HK-2 (cell line): ENCODE measurements around the gene PDIA6.

ENCODE experiments used
- DNase-seq: peaks from one replicate; pipeline ENCODE4 v3.0.0-alpha.2; 2018; ENCODE audit not compliant: unreplicated experiment

Gene PDIA6

DNA sequence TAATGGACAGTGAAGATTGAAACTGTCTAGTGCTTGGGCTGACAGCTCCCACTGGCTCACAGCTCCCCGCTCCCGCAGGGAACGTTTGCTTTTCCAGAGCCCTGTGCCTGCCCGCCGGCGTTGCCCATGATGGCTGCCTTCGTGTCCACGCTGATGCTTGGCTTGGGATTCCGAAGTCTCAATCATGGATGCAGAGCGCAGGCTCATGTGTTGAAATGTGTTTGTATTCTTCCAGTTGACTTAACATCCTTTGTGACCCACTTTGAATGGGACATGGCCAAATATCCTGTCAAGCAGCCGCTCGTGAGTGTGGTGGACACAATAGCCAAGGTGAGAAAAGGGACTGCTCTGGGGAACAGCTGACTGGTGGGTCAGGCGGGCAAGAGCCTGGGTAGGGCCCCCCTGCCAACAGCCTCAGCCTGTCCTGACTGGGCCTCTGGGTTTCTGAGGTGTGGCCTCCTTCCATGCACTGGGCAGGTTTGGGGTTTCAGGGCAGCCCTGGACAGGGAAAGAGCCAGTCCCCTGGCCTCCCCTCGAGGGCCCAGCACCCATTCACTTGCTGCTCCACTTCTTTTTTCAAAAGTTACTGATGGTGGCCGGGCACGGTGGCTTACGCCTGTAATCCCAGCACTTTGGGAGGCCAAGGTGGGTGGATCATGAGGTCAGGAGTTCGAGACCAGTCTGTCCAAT, 48.3 kb downstream of the PDIA6 start:
- DNase-seq = no peak

DNA sequence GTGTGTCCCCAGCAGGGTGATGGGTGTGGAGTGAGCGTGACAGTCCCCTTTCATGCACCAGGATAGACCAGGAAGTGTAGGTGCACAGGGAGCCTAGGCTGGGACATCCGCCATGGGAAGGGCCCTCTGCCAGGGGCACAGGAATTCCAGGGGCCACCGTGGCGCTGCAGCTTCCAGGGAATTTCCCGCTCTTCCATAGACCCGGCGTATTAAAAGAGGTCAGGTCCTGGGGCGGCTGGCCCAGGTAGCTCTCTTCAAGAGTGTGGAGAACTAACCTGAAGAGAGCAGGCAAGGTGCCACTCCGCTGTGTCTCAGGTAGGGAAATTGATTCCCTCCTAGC, 49.2 kb downstream of the PDIA6 start:
- no peak for DNase-seq

GRCh38 chr2:10762651-10763460, 49.7 kb downstream of the PDIA6 start:
- no peak for DNase-seq

DNA sequence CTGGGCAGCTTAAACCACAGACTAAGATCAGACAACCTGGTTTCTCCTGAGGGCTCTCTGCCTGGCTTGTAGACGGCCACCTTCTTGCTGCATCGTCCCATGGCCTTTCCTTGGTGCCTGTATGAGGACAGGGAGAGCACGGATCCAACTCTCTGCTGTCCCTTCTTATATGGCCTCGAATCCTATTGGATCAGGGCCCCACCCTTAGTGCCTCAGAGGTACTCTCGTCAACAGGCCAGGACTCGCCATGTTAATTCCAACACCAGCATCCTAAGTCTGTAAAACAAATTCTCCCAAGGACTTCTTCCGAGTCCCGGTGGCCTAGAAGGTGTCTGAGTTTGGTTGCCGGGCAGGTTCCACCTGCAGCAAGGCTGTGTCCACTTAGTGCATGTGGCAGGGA, 51.0 kb downstream of the PDIA6 start:
- DNase-seq = no peak

GRCh38 chr2:10760794-10761504, 51.6 kb downstream of the PDIA6 start:
- DNase-seq = no peak

- no peak for DNase-seq
Observed at GRCh38 chr2:10759151-10759714, 53.4 kb downstream of the PDIA6 start.

GRCh38 chr2:10757814-10758286, 54.7 kb downstream of the PDIA6 start:
- DNase-seq = no peak

GRCh38 chr2:10755621-10756020, 57.0 kb downstream of the PDIA6 start:
- DNase-seq = no peak

- no peak for DNase-seq
Observed at GRCh38 chr2:10753876-10754275, 58.7 kb downstream of the PDIA6 start.

DNA sequence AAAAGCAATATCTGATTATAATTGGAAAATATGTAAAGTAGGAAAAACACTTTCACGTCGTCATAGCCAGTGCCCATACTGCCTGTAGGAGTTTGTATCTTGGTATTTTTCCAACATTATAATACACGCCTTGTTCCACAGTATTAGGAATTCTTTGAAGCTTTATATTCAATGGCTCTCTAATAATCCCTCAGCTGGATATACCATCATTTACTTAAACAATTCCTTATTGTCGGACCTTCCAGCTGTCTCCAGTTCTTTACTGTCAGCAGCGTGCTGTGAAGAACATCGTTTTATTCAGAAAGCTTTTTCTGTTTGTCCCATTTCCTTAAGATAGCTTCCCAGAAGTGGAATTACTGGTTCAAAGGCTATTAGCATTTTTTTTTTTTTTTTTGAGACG, 59.4 kb downstream of the PDIA6 start:
- no peak for DNase-seq

GRCh38 chr2:10752236-10752635, 60.3 kb downstream of the PDIA6 start:
- no peak for DNase-seq

DNA sequence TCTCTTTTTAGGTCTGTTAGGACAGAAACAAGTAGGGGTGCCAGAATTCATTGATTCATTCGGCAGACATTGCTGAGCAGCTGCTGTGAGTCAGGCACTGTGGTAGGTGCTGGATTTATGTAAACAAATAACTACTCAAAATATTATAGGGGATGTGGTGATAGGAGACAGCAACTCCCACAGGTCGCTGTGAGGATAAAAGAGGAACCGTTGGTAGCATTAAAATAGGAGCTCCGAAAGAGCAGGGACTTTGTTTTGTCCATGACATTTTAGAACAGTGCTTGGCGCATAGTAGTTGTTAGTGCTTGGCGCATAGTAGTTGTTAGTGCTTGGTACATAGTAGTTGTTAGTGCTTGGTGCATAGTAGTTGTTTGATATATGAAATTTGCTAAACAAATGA, 62.0 kb downstream of the PDIA6 start:
- no peak for DNase-seq

DNA sequence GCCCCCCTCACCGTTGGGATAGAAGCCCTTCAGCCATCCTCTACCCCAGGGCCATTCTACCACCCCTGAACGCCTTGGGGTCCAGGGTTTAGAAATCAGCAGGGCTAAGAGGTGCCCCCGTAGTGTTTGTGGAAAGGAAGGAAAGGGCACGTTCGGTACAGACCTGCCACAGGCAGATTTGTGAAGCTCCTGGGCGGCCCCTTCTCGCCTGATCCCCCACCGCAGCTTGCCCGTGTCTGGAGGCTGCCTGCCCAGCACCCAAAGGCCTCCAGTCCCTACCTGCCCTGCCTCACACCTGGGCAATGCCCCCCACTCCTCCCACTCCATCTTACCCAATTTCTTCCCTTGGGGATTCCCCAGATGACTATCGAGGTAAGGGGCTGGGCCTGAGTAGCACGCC, 69.9 kb downstream of the PDIA6 start:
- no peak for DNase-seq

- no peak for DNase-seq
Observed at GRCh38 chr2:10741139-10741538, 71.4 kb downstream of the PDIA6 start.

GRCh38 chr2:10740226-10740625, 72.4 kb downstream of the PDIA6 start:
- no peak for DNase-seq

DNA sequence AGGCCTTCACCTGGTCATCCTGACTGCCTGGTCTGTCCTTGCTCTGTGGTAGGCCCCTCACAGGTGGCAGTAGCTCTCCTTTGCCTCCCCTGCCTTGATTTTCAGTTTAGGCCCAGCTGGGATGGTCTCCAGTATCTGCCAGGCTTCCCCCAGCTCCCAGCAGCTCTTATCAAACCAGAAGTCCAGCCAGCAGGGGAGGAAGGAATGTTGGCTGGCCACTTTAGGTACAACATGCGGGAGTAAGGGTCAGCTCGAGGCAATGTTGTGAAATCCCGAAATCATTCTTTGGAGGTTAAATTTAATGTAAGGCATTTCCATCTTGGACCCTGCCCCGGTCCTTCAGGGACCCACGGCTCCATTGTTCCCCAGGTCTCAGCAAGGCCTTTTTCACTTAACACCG, 74.4 kb downstream of the PDIA6 start:
- no peak for DNase-seq

- DNase-seq = no peak
Observed at GRCh38 chr2:10733980-10734379, 78.6 kb downstream of the PDIA6 start.

GRCh38 chr2:10733566-10733925, 79.0 kb downstream of the PDIA6 start:
- DNase-seq = no peak
